Pancreas (tissue), 10 donors: ENCODE data around the gene NUDT3. TPM values are rescaled to one million over a fixed set of nuclear protein-coding genes. Genes with fewer than 3 reads are reported as not detected.

Experiments used
- ATAC-seq, 4 donors: fragments of 200-7000 bp; cut with Tn5 transposase; one replicate each; pipeline versions ENCODE4 v1.8.0 to v1.9.1; 2020; ENCODE audit warnings: mild to moderate bottlenecking in 4 of 4, moderate library complexity in 4 of 4
- DNase-seq, 6 donors: peaks; one replicate each; pipeline ENCODE4 v3.0.0-alpha.2; 2020
- FAIRE-seq: peaks from 2 replicates; lab custom pipeline; 2012; peaks lifted over from hg19 to GRCh38; lab: Jason Lieb, UNC
- H3K27ac ChIP-seq, 4 donors: fragments of 200-600 bp; sonication (generic); 1 replicate in 3 of 4; 2 replicates in 1 of 4; pipeline versions ENCODE4 v1.5.0 to v1.8.0; 2020
- H3K27me3 ChIP-seq, 4 donors: fragments of 200-600 bp; one replicate each; pipeline ENCODE4 v1.8.0; 2021
- H3K36me3 ChIP-seq, 3 donors: fragments of 200-600 bp; sonication (generic) in 1 of 3; one replicate each; pipeline versions ENCODE4 v1.5.0 to v1.8.0; 2020 to 2021
- H3K4me1 ChIP-seq, 3 donors: fragments of 200-600 bp; one replicate each; pipeline ENCODE4 v1.8.0; 2021
- H3K4me3 ChIP-seq, 4 donors: fragments of 200-600 bp; sonication (generic) in 2 of 4; one replicate each; pipeline versions ENCODE4 v1.5.0 to v1.8.0; 2020 to 2021
- H3K9me3 ChIP-seq, 4 donors: fragments of 200-600 bp; one replicate each; pipeline ENCODE4 v1.8.0; 2021
- WGBS, 2 donors: extraction: QIAGEN DNeasy Blood & Tissue Kit; methylation state at CpG; one replicate each; pipeline ENCODE4 v1.1.7; 2013; 5-methylcytosine and 5-hydroxymethylcytosine counted together
- intact Hi-C, 3 donors: fragments of 100-400 bp; cut with DNase I; formaldehyde crosslinking; loops; one replicate each; pipeline versions ENCODE4 v1.11.1 to v1.14.2; 2022
- polyA plus RNA-seq, 2 donors: library from polyadenylated mRNA; stranded (reverse); fragments of 200-250 nt; gene quantifications; one replicate each; pipeline ENCODE4 v1.2.3, GENCODE V29; 2013
- total RNA-seq, 6 donors: library from RNA; stranded (reverse); fragmentation: NEBNext Ultra II Directional in 4 of 6; extraction: Animal tissue kit (Norgen Biotek cat#: 25700) in 4 of 6; gene quantifications; one replicate each; pipeline versions ENCODE4 v1.2.1 to v1.2.4, GENCODE V29; 2021 to 2023
- TF ChIP-seq, protein P1 (sequence below), 4 donors: fragments of 200-600 bp; sonication (generic) in 3 of 4; IDR thresholded peaks; one replicate each; pipeline versions ENCODE4 v1.5.0 to v1.8.0; 2021; ENCODE audit warnings: antibody characterized with exemption in 4 of 4
- donor health status: healthy with polysubstance abuse.
- donor health status: DM: no; HTN: no; CAD: no; lungs with moderate emphysema.
- donor health status: DM: no; HTN: no; CAD: no.
- donor health status: control.
- donor health status: control.
- donor health status: Bipolar disorder and iron deficiency.
- donor health status: DM: yes; HTN: yes; CAD: no.
- donor health status: DM: no; HTN: no; CAD: no.
- donor health status: DM: no; HTN: no; CAD: no.
- donor health status: DM: yes; HTN: yes; CAD: no.

The NUDT3 gene
- total and polyA plus RNA-seq, 8 donors: 7.1 to 20.7 (median 14.0) TPM

DNA sequence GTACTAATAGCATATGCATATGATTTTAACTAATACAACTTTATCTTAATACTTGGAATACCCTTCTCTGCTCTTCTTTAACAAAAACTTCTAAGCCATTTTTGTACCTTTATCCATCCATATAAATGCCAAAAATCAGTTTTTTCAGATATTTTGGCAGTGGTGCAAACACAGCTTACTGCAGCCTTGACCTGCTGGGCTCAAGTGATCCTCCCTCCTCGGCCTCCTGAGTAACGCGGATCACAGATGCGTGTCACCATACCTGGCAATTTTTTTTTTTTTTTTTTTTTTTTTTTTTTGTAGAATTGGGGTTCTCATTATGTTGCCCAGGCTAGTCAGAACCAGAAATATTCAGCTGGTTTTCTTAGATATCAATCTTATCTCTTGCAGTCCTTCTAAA lies 89.5 kb downstream of the NUDT3 start:
- no peak for FAIRE-seq
- ATAC-seq: no peak
- Histone ChIP-seq H3K36me3 (no peaks in the 10 kb centered on the region), H3K4me1 (peaks cover 13 to 30% (median 16%) of the 10 kb centered on the region in 3 donors), H3K4me3 (no peak overlapping the region), H3K9me3 (no peaks in the 10 kb centered on the region), H3K27ac (no peak overlapping the region), H3K27me3 (no peaks in the 10 kb centered on the region)
- intact Hi-C loops: no loop called here
- TF ChIP-seq, protein P1, sequence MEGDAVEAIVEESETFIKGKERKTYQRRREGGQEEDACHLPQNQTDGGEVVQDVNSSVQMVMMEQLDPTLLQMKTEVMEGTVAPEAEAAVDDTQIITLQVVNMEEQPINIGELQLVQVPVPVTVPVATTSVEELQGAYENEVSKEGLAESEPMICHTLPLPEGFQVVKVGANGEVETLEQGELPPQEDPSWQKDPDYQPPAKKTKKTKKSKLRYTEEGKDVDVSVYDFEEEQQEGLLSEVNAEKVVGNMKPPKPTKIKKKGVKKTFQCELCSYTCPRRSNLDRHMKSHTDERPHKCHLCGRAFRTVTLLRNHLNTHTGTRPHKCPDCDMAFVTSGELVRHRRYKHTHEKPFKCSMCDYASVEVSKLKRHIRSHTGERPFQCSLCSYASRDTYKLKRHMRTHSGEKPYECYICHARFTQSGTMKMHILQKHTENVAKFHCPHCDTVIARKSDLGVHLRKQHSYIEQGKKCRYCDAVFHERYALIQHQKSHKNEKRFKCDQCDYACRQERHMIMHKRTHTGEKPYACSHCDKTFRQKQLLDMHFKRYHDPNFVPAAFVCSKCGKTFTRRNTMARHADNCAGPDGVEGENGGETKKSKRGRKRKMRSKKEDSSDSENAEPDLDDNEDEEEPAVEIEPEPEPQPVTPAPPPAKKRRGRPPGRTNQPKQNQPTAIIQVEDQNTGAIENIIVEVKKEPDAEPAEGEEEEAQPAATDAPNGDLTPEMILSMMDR (IDR thresholded peaks at IDR 0.05): no peak
- no peak for DNase-seq
- WGBS, 2 donors: 93 to 99% methylated on average over 4 of the region's 4 CpGs

DNA sequence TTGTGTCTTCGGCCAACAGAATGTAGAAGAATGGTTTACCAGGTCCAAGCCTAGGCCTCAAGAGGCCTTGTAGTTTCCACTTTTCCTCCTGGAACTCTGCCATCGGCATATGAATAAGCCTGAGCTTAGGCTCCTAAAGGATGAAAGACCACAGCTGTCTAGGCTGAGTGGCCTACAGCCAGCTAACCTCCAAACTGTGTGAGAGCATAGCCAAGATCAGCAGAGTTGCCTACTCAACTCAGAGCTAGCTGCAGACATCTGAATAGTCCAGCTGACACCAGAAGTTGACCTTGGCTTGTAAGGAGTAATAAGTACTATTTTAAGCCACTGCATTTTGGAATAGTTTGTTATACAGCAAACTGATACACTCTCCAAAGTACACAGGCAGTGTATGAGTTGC lies 91.1 kb downstream of the NUDT3 start:
- FAIRE-seq: no peak
- TF ChIP-seq, protein P1 (IDR thresholded peaks at IDR 0.05): no peak
- Histone ChIP-seq H3K27me3 (no peaks in the 10 kb centered on the region), H3K27ac (no peak overlapping the region), H3K4me1 (peaks cover 6 to 25% (median 16%) of the 10 kb centered on the region in 3 donors), H3K4me3 (no peak overlapping the region), H3K9me3 (no peaks in the 10 kb centered on the region), H3K36me3 (no peaks in the 10 kb centered on the region)
- WGBS, 2 donors: 53 to 73% methylated on average over 2 of the region's 2 CpGs
- peak in 4 of 6 donors; percentile 30 to 38 (median 36) for DNase-seq
- intact Hi-C loops: no loop called here
- ATAC-seq: peak; percentile 58 to 83 (median 72)

DNA sequence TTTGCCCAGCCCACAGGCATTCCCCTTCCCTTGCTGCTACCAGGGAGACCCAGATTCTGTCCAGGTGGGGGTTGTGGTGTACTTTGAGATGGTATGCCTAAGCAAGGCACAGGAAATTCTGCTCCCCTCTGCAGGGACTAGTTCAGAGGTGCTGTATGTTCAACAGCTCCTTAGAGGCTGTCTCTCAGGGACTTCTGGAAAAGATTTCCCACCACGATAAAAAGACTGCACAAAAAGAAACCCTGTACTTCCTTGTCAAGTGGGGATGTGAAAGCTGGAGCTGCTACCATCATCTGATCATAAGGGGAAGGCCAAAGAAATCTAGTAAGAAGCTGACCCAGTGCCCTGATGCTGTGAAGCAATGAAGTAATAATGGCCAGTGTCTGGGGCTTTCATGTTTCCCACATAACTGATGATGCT lies 92.1 kb downstream of the NUDT3 start:
- H3K36me3 ChIP-seq: no peaks in the 10 kb centered on the region
- ATAC-seq (peak in 2 of 4 donors; percentile 54 to 60), FAIRE-seq (no peak), DNase-seq (peak in 1 of 6 donors; percentile 23)
- intact Hi-C loops: no loop called here
- TF ChIP-seq, protein P1 (IDR thresholded peaks at IDR 0.05): no peak
- WGBS, 2 donors: 46 to 67% methylated on average over 1 of the region's 1 CpG
- no peak overlapping the region for H3K4me3 ChIP-seq
- H3K9me3 ChIP-seq: no peaks in the 10 kb centered on the region
- peak overlapping the region in 1 of 4 donors; percentile 28 for H3K27ac ChIP-seq
- H3K4me1 ChIP-seq: peaks cover 5 to 19% (median 13%) of the 10 kb centered on the region in 3 donors
- no peaks in the 10 kb centered on the region for H3K27me3 ChIP-seq

GRCh38 chr6:34298941-34299340 lies 93.5 kb downstream of the NUDT3 start:
- DNase-seq: no peak
- intact Hi-C loops: no loop called here
- FAIRE-seq: no peak
- Histone ChIP-seq H3K4me3 (no peak overlapping the region), H3K27me3 (no peaks in the 10 kb centered on the region), H3K4me1 (peaks cover 5 to 19% (median 13%) of the 10 kb centered on the region in 3 donors), H3K36me3 (no peaks in the 10 kb centered on the region), H3K9me3 (no peaks in the 10 kb centered on the region), H3K27ac (peak overlapping the region in 2 of 4 donors; percentile 13 to 33)
- ATAC-seq: peak in 1 of 4 donors; percentile 52
- TF ChIP-seq, protein P1 (IDR thresholded peaks at IDR 0.05): no peak
- WGBS, 2 donors: 48% methylated on average over 2 of the region's 2 CpGs

GRCh38 chr6:34295721-34296120 lies 96.7 kb downstream of the NUDT3 start:
- Histone ChIP-seq H3K4me1 (peaks cover 0 to 10% (median 0%) of the 10 kb centered on the region in 3 donors), H3K4me3 (no peak overlapping the region), H3K27me3 (no peaks in the 10 kb centered on the region), H3K9me3 (no peaks in the 10 kb centered on the region), H3K27ac (no peak overlapping the region), H3K36me3 (peaks cover 4 to 9% (median 4%) of the 10 kb centered on the region in 3 donors)
- DNase-seq (no peak), ATAC-seq (no peak), FAIRE-seq (no peak)
- WGBS, 2 donors: 78 to 87% methylated on average over 3 of the region's 3 CpGs
- TF ChIP-seq, protein P1 (IDR thresholded peaks at IDR 0.05): no peak
- intact Hi-C loops: no loop called here
